Measurements from ENCODE around the gene CCDC70.

CCDC70 gene

GRCh38 chr13:51912091-51912490 lies 50.3 kb downstream of the CCDC70 start:
- DNase-seq = no peak

GRCh38 chr13:51912511-51913225 lies 50.9 kb downstream of the CCDC70 start:
- no peak for DNase-seq

GRCh38 chr13:51913421-51914136 lies 51.8 kb downstream of the CCDC70 start:
- peak; percentile 83 for DNase-seq

- DNase-seq = no peak
Measured at GRCh38 chr13:51914137-51914493, 52.3 kb downstream of the CCDC70 start.

Data from NCI-H2171 treated with DMSO at 0.1 percent for 48 hours (cell line).